PFSK-1 (cell line): ENCODE measurements around the gene TIMM17A.

Source experiments
- POLR2AphosphoS5 ChIP-seq: IDR thresholded peaks from 2 replicates; pipeline ENCODE4 v1.6.1; 2012; ENCODE audit warnings: low read depth, mild to moderate bottlenecking, control low read depth, low read length, moderate library complexity
- REST ChIP-seq, 2 experiments: IDR thresholded peaks; 2 replicates each; pipeline versions ENCODE4 v1.6.1 to v1.8.0; 2011 to 2012; ENCODE audit warnings: low read depth in 2 of 2, low read length in 2 of 2, control low read depth in 1 of 2, inconsistent platforms in 1 of 2, mild to moderate bottlenecking in 1 of 2, moderate library complexity in 1 of 2; ENCODE audit not compliant: insufficient read depth in 1 of 2
- TAF1 ChIP-seq: IDR thresholded peaks from 2 replicates; pipeline ENCODE4 v1.6.1; 2012; ENCODE audit warnings: low read length, control low read depth, borderline replicate concordance; ENCODE audit not compliant: insufficient read depth

GRCh38 chr1:202017749-202018467, 62.6 kb downstream of the TIMM17A start:
- TF ChIP-seq TAF1 (no peak), REST (IDR thresholded peaks at IDR 0.05; ENCODE audit: insufficient read depth in 1 of 2, low read depth in 2 of 2, low read length in 2 of 2) (no peak), POLR2AphosphoS5 (no peak)
